Measurements from ENCODE around the gene THOP1.

THOP1 gene

DNA sequence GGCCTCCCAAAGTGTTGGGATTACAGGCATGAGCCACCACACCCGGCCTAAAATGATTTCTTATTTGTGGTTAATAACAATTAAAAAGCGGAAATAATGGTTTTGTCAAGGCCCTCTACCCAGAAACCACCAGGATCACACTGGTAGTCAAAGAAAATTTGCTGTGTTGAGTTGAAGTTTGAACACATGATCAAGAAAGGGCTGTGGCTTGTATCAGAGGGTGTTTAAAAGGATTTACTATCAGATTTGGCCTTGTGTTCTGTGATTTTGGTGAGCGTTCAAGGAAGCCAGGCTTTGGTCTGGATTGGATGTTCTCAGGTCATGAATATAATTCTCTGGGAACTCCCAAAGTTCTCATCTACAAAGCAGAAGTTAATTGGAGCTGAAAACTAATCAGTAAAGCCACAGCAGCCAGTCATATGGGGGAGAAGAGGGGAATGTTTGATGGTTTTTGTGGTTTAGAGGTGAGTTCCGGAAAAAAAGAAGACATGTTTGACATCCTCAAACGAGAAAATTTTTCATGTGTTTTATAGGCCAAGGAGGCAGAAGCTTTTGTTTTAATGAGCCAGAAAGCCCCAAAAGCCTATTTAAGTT, 71.3 kb downstream of the THOP1 start:
- DNase-seq, result no peak

DNA sequence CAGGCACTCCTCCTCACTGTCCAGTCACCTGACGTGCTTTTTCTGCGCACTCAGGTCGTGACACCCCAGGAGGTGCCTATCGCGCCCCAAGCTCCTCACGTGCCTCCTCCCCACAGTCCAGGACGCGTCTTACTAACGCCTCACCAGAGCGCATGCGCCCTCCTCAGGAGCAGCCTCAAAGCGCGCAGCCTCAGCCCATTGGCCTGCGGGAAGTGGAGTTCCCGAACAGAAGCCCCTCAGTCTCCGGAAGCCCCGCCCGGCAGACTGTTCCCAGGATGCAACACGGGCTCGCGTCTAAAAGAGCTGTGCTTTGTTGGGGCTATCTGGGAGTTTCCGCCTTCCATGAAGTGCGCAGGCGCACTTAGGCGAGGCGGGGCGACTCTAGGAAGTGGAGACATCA, 73.6 kb downstream of the THOP1 start:
- no peak for DNase-seq

DNA sequence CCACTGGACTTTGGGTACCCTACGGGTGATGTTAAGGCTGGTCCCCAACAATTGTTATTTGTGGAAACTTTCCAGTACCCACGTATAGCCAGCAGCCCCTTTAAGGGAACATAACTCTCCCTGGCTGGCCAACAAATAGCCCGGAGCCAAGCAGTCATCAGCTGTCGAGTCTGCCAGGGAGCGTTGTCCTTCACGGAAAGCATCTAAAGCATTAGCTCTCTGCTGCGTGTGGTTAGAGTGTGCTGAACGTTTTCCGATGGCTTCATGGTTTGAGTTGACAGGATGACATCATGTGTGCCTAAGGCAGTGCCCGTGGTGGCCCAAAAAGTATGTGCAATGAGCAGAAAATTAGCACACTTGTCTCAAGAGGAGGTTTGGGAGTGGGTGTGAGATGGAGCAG, 78.5 kb downstream of the THOP1 start:
- DNase-seq, result no peak

Measured in activated naive CD4-positive, alpha-beta T cell treated with Interleukin-2 at 50 U/mL for 16 hours (primary cell).